GM18873 (cell line): ENCODE measurements around the gene HTRA3.

Experiments
- ATAC-seq: cut with Tn5 transposase; IDR thresholded peaks from one replicate; pipeline ENCODE4 v1.9.1; 2021; ENCODE audit warnings: mild to moderate bottlenecking, moderate library complexity, moderate number of reproducible peaks; ENCODE audit not compliant: unreplicated experiment, low FRiP score

The HTRA3 gene

DNA sequence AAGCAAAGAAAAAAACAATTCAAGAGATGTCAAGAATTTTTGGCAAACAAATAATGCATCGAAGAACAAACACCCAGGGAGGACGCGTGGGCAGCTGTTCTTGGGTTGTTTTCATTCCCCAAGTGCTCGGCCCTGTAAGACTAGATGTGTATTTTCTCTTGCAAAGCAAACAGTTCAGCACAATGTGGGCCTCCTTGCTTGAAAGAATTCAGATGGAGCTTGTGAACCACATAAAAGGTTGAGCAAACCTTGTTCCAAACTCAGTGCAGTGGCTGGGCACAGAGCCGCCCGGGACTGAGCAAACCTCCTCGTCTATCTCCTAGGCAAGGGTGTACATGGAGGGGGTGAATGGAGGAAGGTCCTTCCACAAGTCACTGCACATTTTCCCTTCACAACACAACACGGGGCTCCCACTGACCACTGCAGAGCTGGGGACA, 82.4 kb downstream of the HTRA3 start:
- ATAC-seq = no peak

DNA sequence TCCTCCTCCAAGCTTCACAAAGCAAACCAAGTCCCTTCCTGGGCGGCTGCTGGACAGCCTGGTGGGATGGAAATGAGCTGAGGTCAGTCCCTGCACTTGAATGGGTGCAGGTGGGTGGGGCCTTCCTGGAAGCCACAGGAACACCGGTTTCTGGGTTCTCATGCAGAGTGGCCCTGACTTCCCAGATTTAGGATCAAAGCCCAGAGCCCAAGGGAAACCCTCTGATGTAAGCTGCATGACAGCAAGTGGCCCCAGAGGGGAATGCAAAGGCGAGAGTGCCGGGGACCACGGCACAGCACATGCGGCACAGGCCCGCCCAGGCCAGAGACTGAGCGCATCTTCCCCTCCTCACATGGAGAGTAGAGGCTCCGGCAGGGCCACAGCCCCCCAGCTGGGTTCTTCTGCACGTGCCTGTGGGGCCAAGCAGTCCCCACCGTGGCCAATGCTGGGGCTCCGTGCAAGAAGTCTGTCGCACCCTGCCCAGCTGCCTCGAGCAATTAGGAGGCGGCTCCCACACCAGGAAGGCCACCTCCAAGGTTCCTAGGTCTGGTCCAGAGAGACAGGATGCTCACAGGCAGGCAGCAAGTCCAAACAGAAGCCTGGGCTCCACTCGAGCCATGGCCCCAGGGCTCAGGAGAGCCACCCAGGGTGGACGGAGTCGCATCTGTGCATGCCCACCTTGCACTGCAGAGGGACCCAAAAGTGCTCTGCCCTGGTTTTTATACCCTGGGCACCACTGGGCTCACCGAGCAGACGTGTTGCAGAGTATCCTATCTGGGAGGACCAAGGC, 83.0 kb downstream of the HTRA3 start:
- no peak for ATAC-seq

DNA sequence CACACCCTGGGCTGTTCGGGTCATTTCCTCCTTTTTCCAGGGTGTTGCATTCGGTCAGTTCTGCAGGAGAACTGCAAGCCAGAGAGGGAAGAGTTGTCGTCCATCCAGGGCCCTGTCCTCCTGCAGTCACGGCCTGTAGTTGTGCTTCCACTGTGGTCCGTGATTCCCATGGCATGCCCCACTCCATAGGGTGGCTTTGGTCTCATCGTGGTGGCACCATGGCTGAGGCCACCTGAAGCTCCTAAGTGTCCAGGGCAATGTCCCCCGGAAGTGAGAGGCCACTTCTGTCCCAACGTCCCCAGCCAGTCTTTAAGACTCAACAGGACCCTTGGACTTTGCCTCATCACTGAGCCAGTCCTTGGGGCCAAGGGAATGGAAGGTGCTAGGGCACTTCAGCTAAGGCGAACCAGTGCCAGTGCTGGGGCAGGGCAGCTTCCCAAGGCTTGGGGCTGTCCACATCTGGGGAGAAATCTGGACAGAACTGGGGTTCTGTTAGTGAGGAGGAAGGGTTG, 83.7 kb downstream of the HTRA3 start:
- no peak for ATAC-seq

DNA sequence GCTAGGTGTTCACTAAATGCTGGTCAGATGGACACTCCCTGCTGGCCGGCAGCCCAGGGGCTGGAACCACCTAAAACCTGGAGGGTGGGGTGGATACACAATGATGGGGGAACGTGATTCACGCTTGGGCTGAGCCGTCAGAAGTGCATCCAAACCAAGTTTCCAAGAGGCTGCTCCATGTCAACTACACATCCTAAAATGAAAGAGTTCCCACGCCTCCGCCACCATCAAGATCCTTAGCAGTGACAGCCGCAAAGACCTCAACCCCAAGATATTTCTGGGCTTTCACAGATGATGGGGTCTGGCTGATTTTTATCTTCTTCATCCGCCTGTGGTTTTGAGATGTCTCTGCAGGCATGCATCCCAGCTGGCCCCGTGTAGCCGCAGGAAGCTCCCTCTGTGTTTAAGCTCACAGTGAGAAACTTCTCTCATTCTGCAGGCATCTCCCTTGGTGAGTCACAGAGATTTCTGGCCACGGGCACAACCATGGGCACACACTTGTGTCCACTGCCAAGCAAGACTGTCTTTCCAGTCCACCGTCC, 84.4 kb downstream of the HTRA3 start:
- ATAC-seq = no peak

DNA sequence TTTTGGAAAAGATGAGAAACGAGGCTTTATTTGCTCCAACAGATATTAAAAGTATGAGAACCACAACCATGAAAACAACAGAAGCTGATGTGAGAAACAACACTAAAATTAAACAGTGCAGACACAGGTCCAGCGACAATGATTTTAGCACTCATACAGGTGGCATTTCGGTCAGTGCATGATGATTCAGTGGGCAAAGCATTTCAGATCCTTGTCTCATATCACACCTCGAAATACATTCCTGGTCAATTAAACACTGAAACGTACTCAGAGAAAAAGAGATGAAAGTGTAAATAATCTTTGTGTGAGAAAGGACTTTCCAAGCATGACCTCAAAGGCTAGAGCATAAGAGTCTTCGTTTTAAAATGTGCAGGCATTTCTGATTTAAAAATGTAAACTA, 85.8 kb downstream of the HTRA3 start:
- ATAC-seq = no peak

DNA sequence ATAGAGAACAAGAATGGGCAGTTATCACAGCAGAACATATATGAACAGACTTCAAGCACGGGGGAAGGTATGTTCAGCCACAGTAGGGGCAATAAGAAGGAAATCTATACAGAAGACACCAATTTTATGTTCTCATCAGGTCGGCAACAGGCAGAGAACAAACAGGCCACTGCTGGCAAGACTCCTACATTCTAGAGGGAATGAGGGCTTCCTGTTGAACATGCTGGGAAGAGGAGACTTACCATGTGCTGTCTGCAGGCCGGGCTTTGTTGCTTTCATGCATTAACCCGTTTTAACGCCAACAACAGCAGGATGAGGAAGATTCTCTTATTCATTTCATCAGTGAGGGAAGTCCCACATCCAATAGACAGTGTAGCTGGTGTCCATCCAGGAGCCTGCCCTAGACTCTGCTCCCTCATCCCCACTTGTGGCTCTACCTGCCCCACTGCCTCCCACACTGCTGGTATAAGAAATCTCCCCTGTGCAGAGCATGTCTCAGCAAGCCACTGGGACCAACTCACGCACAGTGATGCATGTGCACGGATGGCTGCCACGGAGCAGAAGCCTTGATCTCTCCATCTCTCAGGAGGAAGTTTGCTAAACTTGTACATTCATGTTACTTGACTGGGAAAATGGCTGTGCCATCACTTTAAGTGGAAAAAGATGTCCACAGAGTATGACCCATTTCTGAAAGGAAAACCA, 86.5 kb downstream of the HTRA3 start:
- ATAC-seq = no peak
